ENCODE measurements around the gene MID1. TPM values are rescaled to one million over a fixed set of nuclear protein-coding genes. Genes with fewer than 3 reads are reported as not detected.

Gene MID1
- total RNA-seq, 1 experiment from 2014 or later, result 79.5 TPM

GRCh38 chrX:10470009-10470408 lies 150.4 kb downstream of the MID1 start:
- Histone ChIP-seq H3K36me3 (ENCODE audit: low read depth) (no peaks in the 10 kb centered on the region), H2AFZ (no peak overlapping the region), H3K4me3 (no peak overlapping the region), H4K20me1 (ENCODE audit: insufficient read depth) (no peaks in the 10 kb centered on the region), H3K79me2 (ENCODE audit: low read depth) (no peaks in the 10 kb centered on the region), H3K27me3 (ENCODE audit: insufficient read depth, low read depth) (no peaks in the 10 kb centered on the region), H3K4me1 (replicated peaks; ENCODE audit: insufficient read depth) (no peaks in the 10 kb centered on the region), H3K9me3 (ENCODE audit: insufficient read depth, low read depth) (no peaks in the 10 kb centered on the region), H3K27ac (no peak overlapping the region), H3F3A (ENCODE audit: insufficient read depth, low read depth) (no peaks in the 10 kb centered on the region), H3K9me2 (ENCODE audit: insufficient read depth) (no peaks in the 10 kb centered on the region), H3K4me2 (no peak overlapping the region)
- TF ChIP-seq EZH2 (IDR thresholded peaks at IDR 0.05; ENCODE audit: low read depth) (no peak), CTCF (conservative IDR thresholded peaks at IDR 0.05) (no peak)
- no TSS peak for BruUV-seq (replicated peaks)
- intact Hi-C loops (cut with micrococcal nuclease; ENCODE audit: unreplicated experiment), result no loop called here
- CTCF ChIA-PET, result no interaction called here
- POLR2A ChIA-PET (ENCODE audit: unreplicated experiment), result no interaction called here
- no peak for DNase-seq

GRCh38 chrX:10467793-10468192 lies 152.6 kb downstream of the MID1 start:
- Histone ChIP-seq H3F3A (ENCODE audit: insufficient read depth, low read depth) (no peaks in the 10 kb centered on the region), H4K20me1 (ENCODE audit: insufficient read depth) (no peaks in the 10 kb centered on the region), H3K79me2 (ENCODE audit: low read depth) (no peaks in the 10 kb centered on the region), H3K27ac (no peak overlapping the region), H3K4me1 (replicated peaks; ENCODE audit: insufficient read depth) (no peaks in the 10 kb centered on the region), H3K9me3 (ENCODE audit: insufficient read depth, low read depth) (no peaks in the 10 kb centered on the region), H3K4me2 (no peak overlapping the region), H3K36me3 (ENCODE audit: low read depth) (no peaks in the 10 kb centered on the region), H3K9me2 (ENCODE audit: insufficient read depth) (no peaks in the 10 kb centered on the region), H3K4me3 (no peak overlapping the region), H2AFZ (no peak overlapping the region), H3K27me3 (ENCODE audit: insufficient read depth, low read depth) (no peaks in the 10 kb centered on the region)
- no peak for DNase-seq
- intact Hi-C loops (cut with micrococcal nuclease; ENCODE audit: unreplicated experiment), result no loop called here
- no TSS peak for BruUV-seq (replicated peaks)
- ChIA-PET POLR2A (ENCODE audit: unreplicated experiment) (no interaction called here), CTCF (no interaction called here)
- TF ChIP-seq CTCF (conservative IDR thresholded peaks at IDR 0.05) (no peak), EZH2 (IDR thresholded peaks at IDR 0.05; ENCODE audit: low read depth) (no peak)

- H3K4me3 ChIP-seq, result no peak overlapping the region
- H3K27ac ChIP-seq, result no peak overlapping the region
- no peak overlapping the region for H3K4me2 ChIP-seq
- TF ChIP-seq EZH2 (IDR thresholded peaks at IDR 0.05; ENCODE audit: low read depth), result no peak
- TF ChIP-seq CTCF (conservative IDR thresholded peaks at IDR 0.05), result no peak
- POLR2A ChIA-PET (ENCODE audit: unreplicated experiment), result no interaction called here
- DNase-seq, result no peak
- H3K9me2 ChIP-seq (ENCODE audit: insufficient read depth), result no peaks in the 10 kb centered on the region
- no peaks in the 10 kb centered on the region for H4K20me1 ChIP-seq (ENCODE audit: insufficient read depth)
- CTCF ChIA-PET, result no interaction called here
- no peaks in the 10 kb centered on the region for H3K4me1 ChIP-seq (replicated peaks; ENCODE audit: insufficient read depth)
- no peaks in the 10 kb centered on the region for H3F3A ChIP-seq (ENCODE audit: insufficient read depth, low read depth)
- no peaks in the 10 kb centered on the region for H3K79me2 ChIP-seq (ENCODE audit: low read depth)
- H2AFZ ChIP-seq, result no peak overlapping the region
- no peaks in the 10 kb centered on the region for H3K9me3 ChIP-seq (ENCODE audit: insufficient read depth, low read depth)
- intact Hi-C loops (cut with micrococcal nuclease; ENCODE audit: unreplicated experiment), result no loop called here
- no peaks in the 10 kb centered on the region for H3K36me3 ChIP-seq (ENCODE audit: low read depth)
- BruUV-seq (replicated peaks), result no TSS peak
- H3K27me3 ChIP-seq (ENCODE audit: insufficient read depth, low read depth), result no peaks in the 10 kb centered on the region
Observed at GRCh38 chrX:10465254-10465653, 155.1 kb downstream of the MID1 start.

All from PC-9 (cell line).